HFF-Myc (cell line): ENCODE results near the gene SKIC8.

ENCODE experiments used
- DNase-seq: peaks from one replicate; pipeline ENCODE4 v3.0.0-alpha.2; 2011; ENCODE audit warnings: low read depth; ENCODE audit errors: extremely low read depth
- H3K4me3 ChIP-seq: replicated peaks from 2 replicates; pipeline ENCODE4 v1.5.1; 2011; ENCODE audit warnings: low read depth, mild to moderate bottlenecking, control low read depth, low read length
- TF ChIP-seq, protein P1 (sequence below): IDR thresholded peaks from 2 replicates; pipeline ENCODE4 v1.5.1; 2012; ENCODE audit warnings: mild to moderate bottlenecking, low read depth, low read length, control low read depth; ENCODE audit errors: missing control alignments

Gene SKIC8

DNA sequence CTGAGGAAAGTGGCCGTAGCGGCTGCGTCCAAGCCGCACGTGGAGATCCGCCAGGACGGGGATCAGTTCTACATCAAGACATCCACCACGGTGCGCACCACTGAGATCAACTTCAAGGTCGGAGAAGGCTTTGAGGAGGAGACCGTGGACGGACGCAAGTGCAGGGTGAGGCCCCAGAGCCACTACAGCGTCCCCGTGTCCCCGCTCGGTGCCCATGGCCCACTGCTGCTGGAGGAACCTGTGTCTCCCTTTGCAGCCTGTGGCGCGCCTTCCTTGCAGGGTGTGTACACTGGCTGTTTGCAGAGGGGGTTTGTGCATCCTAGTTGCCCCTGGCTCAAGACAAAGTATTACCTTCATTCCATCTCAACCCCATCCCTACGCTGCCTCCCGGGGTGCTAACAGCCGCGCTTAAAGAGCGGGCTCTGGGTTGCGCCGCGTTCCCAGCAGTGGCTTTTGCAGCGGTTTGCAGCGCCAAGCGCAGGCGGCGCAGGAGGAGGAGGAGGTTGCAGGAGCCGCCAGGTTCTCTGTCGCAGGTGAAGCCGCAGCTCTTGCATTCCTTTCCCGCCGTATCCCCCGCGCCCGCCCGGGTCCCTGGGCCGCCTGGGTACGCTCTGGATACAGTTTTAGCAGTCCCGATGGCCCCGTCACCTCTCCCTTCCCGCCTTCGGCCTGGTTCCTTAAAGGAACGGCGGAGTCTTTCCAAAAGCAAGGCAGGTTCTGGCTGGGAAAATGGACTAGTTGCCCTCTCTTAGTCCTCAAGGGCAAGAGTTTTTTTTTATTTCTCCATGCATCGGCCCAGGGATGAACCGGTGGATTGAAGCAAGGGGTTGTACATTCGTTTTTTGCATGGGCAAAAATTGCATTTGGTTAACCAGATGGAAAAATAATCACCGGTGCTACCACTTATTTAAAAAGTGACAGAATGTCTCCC is 41.9 kb upstream of the SKIC8 start:
- TF ChIP-seq, protein P1, sequence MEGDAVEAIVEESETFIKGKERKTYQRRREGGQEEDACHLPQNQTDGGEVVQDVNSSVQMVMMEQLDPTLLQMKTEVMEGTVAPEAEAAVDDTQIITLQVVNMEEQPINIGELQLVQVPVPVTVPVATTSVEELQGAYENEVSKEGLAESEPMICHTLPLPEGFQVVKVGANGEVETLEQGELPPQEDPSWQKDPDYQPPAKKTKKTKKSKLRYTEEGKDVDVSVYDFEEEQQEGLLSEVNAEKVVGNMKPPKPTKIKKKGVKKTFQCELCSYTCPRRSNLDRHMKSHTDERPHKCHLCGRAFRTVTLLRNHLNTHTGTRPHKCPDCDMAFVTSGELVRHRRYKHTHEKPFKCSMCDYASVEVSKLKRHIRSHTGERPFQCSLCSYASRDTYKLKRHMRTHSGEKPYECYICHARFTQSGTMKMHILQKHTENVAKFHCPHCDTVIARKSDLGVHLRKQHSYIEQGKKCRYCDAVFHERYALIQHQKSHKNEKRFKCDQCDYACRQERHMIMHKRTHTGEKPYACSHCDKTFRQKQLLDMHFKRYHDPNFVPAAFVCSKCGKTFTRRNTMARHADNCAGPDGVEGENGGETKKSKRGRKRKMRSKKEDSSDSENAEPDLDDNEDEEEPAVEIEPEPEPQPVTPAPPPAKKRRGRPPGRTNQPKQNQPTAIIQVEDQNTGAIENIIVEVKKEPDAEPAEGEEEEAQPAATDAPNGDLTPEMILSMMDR = no peak
- H3K4me3 ChIP-seq = no peak overlapping the region
- DNase-seq = no peak

GRCh38 chr15:78340231-78341056 is 41.0 kb upstream of the SKIC8 start, which contains the start of gene CRABP1:
Gene CRABP1, plus strand, starts transcription at chr15:78340353. Its CDS starts 76 bp downstream, at chr15:78340429.
- TF ChIP-seq, protein P1 = no peak
- no peak for DNase-seq
- no peak within 1 kb of the TSS for H3K4me3 ChIP-seq

- TF ChIP-seq, protein P1 = no peak
- H3K4me3 ChIP-seq = no peak overlapping the region
- no peak for DNase-seq
Observed at GRCh38 chr15:78339559-78339958, 40.1 kb upstream of the SKIC8 start.

DNA sequence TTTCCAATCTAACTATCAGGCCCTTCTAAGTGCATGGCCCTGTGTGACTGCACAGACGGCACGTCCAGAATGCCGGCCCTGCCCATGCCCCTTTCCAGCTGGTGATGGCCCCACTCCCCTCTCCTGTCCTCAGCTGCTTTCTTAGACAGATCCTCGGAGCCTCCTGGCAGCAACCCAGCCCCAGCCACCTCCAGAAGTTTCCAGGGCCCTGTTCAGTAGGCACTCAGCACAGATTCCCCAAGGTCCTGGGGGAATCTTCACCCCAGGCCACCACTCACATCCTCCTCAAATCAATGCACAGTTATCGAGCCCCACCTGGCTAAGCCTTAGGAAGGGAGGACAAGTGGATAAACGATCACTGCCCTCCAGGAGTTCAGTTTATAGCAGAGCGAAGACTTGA is 39.4 kb upstream of the SKIC8 start:
- no peak for DNase-seq
- no peak overlapping the region for H3K4me3 ChIP-seq
- TF ChIP-seq, protein P1 = no peak

- no peak overlapping the region for H3K4me3 ChIP-seq
- TF ChIP-seq, protein P1 = no peak
- DNase-seq = no peak
Observed at GRCh38 chr15:78335985-78336384, 36.6 kb upstream of the SKIC8 start.

DNA sequence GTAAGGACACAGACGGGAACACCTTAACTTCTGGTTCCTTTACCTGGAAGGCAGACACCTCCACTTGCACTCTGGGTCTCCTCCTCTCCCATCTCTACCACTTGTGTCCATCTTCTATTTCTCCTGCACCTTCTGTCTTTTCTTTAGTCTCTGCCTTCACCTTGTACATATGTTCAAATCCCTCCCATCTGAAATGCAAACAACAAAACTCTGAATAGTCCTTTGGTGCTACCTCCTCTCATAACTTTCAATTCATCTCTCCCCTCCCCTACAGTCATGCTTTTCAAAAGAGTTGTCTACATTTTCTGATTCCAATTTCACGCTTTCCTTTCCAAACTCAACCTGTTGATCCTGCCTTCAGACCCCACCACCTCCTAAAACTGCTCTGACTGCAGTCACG is 35.4 kb upstream of the SKIC8 start:
- TF ChIP-seq, protein P1 = no peak
- H3K4me3 ChIP-seq = no peak overlapping the region
- DNase-seq = no peak
